ENCODE measurements around the gene CNTN4. TPM values are rescaled to one million over a fixed set of nuclear protein-coding genes. Genes with fewer than 3 reads are reported as not detected.

The CNTN4 gene
- total RNA-seq (2022; extraction: Qiagen RNA extraction; ENCODE audit: low read depth): not detected in 5 replicates

GRCh38 chr3:2098398-2099027, at the start of gene CNTN4:
TSS of gene CNTN4 (plus strand) at chr3:2098866.

